Measurements from ENCODE around the gene TMEM121.
A peak's percentile ranks its signal among the peaks of the same experiment; 100 is the strongest.

Gene TMEM121

DNA sequence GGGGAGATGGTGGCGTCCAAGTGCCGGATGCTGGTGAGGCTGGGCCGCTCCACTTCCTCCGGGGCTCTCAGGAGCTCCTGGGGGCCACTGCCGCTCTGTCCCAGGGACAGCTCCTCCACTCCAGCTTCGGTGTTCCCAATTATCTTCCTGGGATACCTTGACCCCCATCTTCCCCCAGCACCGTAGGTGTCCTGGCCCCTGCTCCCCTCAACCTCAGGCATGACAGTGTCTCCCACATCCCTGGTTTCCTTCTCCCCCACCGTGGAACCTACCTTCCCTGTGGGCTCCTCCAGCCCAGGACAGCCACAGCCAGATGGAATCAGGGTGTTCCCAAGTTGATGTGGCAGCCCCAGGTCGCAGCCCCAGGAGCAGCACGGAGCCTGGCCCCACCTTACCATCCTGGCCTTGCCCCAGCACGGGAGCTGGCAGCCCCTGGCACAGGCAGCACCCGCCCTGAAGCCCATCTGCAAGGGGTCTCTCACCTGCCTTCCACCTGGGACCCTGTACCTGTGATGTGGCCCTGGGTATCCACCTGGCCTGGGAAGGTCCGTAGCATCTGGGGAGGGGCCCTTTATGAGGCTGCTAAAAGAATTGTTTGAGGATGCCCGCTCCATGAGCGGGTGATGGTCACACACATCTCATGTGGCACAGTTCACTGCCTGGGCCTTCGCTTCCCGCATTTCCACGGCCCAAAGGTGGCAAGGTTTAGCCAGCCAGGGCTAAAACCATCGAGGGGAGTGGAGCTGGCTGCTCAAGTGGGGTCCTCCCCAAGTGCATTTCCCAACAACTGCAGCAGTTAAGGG is 4.1 kb downstream of the TMEM121 start:
- no peak overlapping the region for H3K4me3 ChIP-seq (ENCODE audit: low read depth, low read length)
- no peak for TF ChIP-seq CTCF (IDR thresholded peaks at IDR 0.05; ENCODE audit: low read depth, low read length, missing control alignments)
- no peak for DNase-seq (ENCODE audit: low read depth)

- no peak overlapping the region for H3K4me3 ChIP-seq (ENCODE audit: low read depth, low read length)
- no peak for TF ChIP-seq CTCF (IDR thresholded peaks at IDR 0.05; ENCODE audit: low read depth, low read length, missing control alignments)
- DNase-seq (ENCODE audit: low read depth): no peak
Observed at GRCh38 chr14:105531088-105531893, 4.9 kb downstream of the TMEM121 start.

DNA sequence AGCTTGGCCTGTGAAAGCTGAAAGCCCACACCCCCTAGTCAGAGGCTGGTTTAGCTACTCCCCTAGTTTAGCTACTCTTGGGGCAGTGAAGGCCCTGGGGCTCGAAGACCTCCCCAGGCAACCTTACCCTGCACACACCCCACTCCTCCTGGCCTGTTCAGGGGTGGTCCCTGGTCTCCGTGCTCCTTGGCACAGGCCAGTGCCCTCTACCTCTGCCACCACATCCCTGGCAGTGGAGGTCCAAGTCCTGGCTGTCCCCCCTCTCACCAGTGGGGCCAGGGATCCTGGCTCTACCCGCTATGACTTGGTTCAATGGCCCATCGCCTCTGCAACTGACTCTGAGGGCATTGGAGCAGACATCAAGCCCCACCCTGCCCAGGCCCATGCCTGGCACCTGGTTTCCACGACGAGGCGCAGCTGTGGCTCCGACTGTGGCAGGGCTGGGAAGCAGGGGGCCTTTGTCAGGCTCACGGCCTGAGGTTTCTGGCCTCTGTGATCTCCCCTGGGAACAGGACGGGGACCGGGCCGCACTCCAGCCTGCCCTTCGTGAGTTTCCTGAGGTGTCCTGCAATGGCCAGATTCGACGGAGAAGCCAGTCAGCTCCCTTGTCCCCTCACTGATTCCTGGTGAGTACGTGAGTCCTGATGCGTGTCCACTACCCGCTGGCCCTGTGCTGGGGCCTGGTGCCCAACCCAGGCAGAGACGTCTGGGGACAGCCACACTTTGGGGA is 5.7 kb downstream of the TMEM121 start:
- DNase-seq (ENCODE audit: low read depth): no peak
- no peak for TF ChIP-seq CTCF (IDR thresholded peaks at IDR 0.05; ENCODE audit: low read depth, low read length, missing control alignments)
- no peak overlapping the region for H3K4me3 ChIP-seq (ENCODE audit: low read depth, low read length)

- H3K4me3 ChIP-seq (ENCODE audit: low read depth, low read length): no peak overlapping the region
- TF ChIP-seq CTCF (IDR thresholded peaks at IDR 0.05; ENCODE audit: low read depth, low read length, missing control alignments): peak; percentile 73
- no peak for DNase-seq (ENCODE audit: low read depth)
Observed at GRCh38 chr14:105532735-105533141, 6.4 kb downstream of the TMEM121 start.

- no peak for DNase-seq (ENCODE audit: low read depth)
- no peak for TF ChIP-seq CTCF (IDR thresholded peaks at IDR 0.05; ENCODE audit: low read depth, low read length, missing control alignments)
- H3K4me3 ChIP-seq (ENCODE audit: low read depth, low read length): no peak overlapping the region
Observed at GRCh38 chr14:105533391-105533790, 7.0 kb downstream of the TMEM121 start.

GRCh38 chr14:105533811-105534498 is 7.6 kb downstream of the TMEM121 start:
- TF ChIP-seq CTCF (IDR thresholded peaks at IDR 0.05; ENCODE audit: low read depth, low read length, missing control alignments): no peak
- H3K4me3 ChIP-seq (ENCODE audit: low read depth, low read length): no peak overlapping the region
- no peak for DNase-seq (ENCODE audit: low read depth)

Data from GM12864 (cell line).